ENCODE measurements around the gene CCN2.

DNA sequence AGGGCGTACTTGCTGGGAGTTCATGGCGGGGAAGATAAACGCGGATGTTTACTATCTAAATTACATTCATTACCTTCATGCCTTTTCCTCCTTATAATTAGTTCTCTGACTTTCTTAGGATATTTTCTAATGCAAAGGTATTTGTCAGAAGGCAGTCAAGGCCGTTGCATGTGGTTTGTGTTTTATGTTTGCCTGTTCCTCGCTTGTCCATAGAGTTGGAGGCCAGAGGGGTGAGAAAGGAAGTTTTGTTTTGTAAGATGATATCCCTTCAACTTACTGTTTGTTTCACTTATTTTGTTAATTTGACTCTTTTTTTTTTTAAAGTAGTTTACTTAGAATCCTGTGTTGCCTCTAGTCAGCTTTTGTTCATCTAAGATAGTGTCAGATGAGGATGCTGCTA lies 4.0 kb upstream of the CCN2 start:
- TF ChIP-seq EZH2 (IDR thresholded peaks at IDR 0.05) (no peak), POLR2AphosphoS5 (IDR thresholded peaks at IDR 0.05; ENCODE audit: borderline replicate concordance, low read depth, low read length) (no peak), FOXP2 (optimal IDR thresholded peaks at IDR 0.05; ENCODE audit: control extremely low read depth, extremely low read length, insufficient read depth) (no peak)
